ENCODE data around the gene ATP6V0B. TPM values are rescaled to one million over a fixed set of nuclear protein-coding genes. Genes with fewer than 3 reads are reported as not detected.

ATP6V0B gene
- total RNA-seq, 2 donors from 2014 or later = 108 to 154 TPM

DNA sequence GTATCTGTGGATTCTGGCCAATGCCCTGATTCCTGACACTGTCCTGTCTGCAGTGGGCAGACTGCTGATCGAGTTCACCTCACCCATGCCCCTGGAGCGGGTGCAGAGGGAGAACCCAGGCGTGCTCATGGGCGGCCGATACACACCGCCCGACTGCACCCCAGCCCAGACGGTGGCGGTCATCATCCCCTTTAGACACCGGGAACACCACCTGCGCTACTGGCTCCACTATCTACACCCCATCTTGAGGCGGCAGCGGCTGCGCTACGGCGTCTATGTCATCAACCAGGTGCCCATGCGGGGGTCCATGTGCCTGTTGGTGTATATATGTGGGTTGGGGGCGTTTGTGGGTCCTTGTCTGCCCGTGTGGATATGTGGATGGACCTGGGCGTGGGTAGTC is 6.9 kb downstream of the ATP6V0B start:
- Histone ChIP-seq H3K4me3 (no peak overlapping the region), H3K36me3 (peaks cover 21% of the 10 kb centered on the region), H3K27me3 (no peaks in the 10 kb centered on the region), H3K4me1 (peaks cover 0 to 30% of the 10 kb centered on the region in 2 donors), H3K9me3 (no peaks in the 10 kb centered on the region), H3K27ac (no peak overlapping the region)
- TF ChIP-seq, protein P1, sequence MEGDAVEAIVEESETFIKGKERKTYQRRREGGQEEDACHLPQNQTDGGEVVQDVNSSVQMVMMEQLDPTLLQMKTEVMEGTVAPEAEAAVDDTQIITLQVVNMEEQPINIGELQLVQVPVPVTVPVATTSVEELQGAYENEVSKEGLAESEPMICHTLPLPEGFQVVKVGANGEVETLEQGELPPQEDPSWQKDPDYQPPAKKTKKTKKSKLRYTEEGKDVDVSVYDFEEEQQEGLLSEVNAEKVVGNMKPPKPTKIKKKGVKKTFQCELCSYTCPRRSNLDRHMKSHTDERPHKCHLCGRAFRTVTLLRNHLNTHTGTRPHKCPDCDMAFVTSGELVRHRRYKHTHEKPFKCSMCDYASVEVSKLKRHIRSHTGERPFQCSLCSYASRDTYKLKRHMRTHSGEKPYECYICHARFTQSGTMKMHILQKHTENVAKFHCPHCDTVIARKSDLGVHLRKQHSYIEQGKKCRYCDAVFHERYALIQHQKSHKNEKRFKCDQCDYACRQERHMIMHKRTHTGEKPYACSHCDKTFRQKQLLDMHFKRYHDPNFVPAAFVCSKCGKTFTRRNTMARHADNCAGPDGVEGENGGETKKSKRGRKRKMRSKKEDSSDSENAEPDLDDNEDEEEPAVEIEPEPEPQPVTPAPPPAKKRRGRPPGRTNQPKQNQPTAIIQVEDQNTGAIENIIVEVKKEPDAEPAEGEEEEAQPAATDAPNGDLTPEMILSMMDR (IDR thresholded peaks at IDR 0.05) = no peak
- no peak for DNase-seq (ENCODE audit: low spot score)

DNA sequence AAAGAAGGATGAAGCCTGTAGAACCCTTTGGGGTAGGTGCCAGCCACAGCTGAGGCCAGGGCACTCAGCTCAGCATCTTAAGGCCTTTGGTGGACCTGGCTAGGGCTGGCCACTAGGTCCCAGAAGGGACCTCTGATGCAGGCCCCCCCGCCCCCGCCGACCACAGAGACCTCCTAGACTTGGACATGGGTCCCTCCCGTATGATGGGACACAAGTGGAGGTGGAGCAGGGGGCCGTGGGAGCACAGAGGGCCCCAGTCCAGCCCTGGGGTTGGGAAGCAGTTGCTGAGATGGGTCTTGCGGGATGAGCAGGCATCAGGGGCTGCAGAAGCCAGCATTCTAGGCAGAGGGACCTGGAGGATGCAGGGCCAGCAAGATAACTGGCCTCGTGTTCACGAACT is 7.5 kb downstream of the ATP6V0B start:
- peaks cover 0 to 24% of the 10 kb centered on the region in 2 donors for H3K4me1 ChIP-seq
- H3K36me3 ChIP-seq = peaks cover 16% of the 10 kb centered on the region
- H3K9me3 ChIP-seq = no peaks in the 10 kb centered on the region
- H3K27me3 ChIP-seq = no peaks in the 10 kb centered on the region
- no peak overlapping the region for H3K27ac ChIP-seq
- TF ChIP-seq, protein P1 (IDR thresholded peaks at IDR 0.05) = no peak
- DNase-seq (ENCODE audit: low spot score) = no peak
- H3K4me3 ChIP-seq = no peak overlapping the region

DNA sequence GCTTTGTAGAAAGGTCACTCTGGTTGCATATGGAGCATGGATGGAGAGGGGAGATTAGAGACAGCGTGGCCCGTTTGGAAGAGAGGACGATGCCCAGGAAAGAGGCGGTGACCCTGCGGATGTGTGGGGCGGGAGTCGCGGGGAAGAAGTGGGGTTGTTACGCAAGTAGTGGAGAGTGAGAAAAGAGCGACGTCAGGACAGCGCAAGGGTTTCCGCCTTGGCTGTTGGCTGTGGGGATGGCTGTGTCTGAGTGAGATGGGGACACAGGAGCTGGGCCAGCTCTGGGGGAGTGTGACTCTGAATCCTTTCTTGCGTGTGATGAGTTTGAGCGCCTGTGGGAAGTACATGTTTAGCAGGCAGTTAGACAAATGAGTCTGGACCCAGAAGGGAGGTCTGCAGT is 8.0 kb downstream of the ATP6V0B start:
- Histone ChIP-seq H3K27me3 (no peaks in the 10 kb centered on the region), H3K36me3 (peaks cover 11% of the 10 kb centered on the region), H3K9me3 (no peaks in the 10 kb centered on the region), H3K27ac (no peak overlapping the region), H3K4me1 (peaks cover 0 to 22% of the 10 kb centered on the region in 2 donors), H3K4me3 (no peak overlapping the region)
- TF ChIP-seq, protein P1 (IDR thresholded peaks at IDR 0.05) = no peak
- DNase-seq (ENCODE audit: low spot score) = no peak

DNA sequence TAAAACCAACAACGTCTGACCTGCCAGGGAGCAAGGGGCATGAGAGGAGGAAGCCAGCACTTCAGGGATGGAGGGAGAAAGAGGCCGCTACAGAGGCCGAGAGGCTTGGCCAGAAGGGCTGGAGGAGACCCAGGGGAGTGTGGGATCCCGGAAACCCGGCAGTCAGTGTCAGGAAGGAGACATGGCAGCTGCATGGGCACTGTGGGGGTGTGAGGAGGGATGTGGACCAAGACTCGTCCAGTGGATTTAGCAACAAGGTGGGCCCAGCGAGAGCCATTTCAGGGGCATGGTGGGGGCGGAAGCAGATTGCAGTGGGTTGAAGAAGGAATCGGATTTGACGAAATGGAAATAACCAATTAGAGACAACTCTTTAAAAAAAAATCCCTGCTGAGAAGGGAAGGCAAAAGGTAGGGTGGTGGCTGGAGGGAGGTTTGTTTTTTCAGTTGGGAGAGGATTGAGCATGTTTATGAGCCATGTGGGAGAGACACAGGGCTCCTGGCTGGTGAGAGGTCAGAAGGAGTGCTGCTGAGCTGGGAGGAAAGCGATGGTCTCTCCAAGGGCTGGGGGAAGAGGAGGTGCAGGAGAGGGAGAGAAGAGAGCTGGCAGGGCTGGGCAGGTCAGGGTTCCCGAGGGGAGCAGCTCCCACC is 8.6 kb downstream of the ATP6V0B start:
- peaks cover 0 to 16% of the 10 kb centered on the region in 2 donors for H3K4me1 ChIP-seq
- DNase-seq (ENCODE audit: low spot score) = no peak
- no peak overlapping the region for H3K4me3 ChIP-seq
- no peaks in the 10 kb centered on the region for H3K27me3 ChIP-seq
- H3K27ac ChIP-seq = no peak overlapping the region
- TF ChIP-seq, protein P1 (IDR thresholded peaks at IDR 0.05) = no peak
- no peaks in the 10 kb centered on the region for H3K9me3 ChIP-seq
- peaks cover 6% of the 10 kb centered on the region for H3K36me3 ChIP-seq

DNA sequence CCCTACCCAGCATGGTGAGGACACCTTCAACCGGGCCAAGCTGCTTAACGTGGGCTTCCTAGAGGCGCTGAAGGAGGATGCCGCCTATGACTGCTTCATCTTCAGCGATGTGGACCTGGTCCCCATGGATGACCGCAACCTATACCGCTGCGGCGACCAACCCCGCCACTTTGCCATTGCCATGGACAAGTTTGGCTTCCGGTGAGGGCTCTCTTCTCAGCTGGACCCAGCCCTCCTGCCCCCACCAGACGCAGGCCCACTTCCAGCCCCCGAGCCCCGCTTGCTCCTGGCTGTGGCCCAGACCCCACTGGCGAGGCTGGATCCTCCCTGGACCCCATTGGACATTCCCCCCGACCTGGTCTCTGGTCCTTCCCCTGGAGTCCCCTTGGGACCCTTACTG is 10.1 kb downstream of the ATP6V0B start:
- H3K27ac ChIP-seq = no peak overlapping the region
- H3K4me1 ChIP-seq = peaks cover 0 to 6% of the 10 kb centered on the region in 2 donors
- no peaks in the 10 kb centered on the region for H3K9me3 ChIP-seq
- H3K36me3 ChIP-seq = peaks cover 6% of the 10 kb centered on the region
- H3K4me3 ChIP-seq = no peak overlapping the region
- H3K27me3 ChIP-seq = no peaks in the 10 kb centered on the region
- TF ChIP-seq, protein P1 (IDR thresholded peaks at IDR 0.05) = no peak
- DNase-seq (ENCODE audit: low spot score) = no peak

All from right atrium auricular region (tissue), 2 donors.